Astrocyte of the hippocampus (primary cell): Measurements from ENCODE around the gene SYNE1.
A peak's percentile ranks its signal among the peaks of the same experiment; 100 is the strongest.

Experiments
- DNase-seq: peaks from one replicate; pipeline ENCODE4 v3.0.0; 2011; ENCODE audit warnings: low read depth, low spot score

SYNE1 gene

GRCh38 chr6:152184573-152184916, 452.6 kb downstream of the SYNE1 start:
- DNase-seq: no peak

- DNase-seq: no peak
These were observed 456.6 kb downstream of the SYNE1 start for GRCh38 chr6:152180601-152181000.

- no peak for DNase-seq
These were observed 460.9 kb downstream of the SYNE1 start for GRCh38 chr6:152176268-152176667.

GRCh38 chr6:152173957-152174356, 463.2 kb downstream of the SYNE1 start:
- DNase-seq: no peak

- no peak for DNase-seq
These were observed 463.8 kb downstream of the SYNE1 start for GRCh38 chr6:152173321-152173720.

- peak; percentile 91 for DNase-seq
These were observed 466.2 kb downstream of the SYNE1 start for GRCh38 chr6:152170702-152171667.

GRCh38 chr6:152170313-152170701, 466.9 kb downstream of the SYNE1 start:
- DNase-seq: no peak

GRCh38 chr6:152167641-152168603, 469.2 kb downstream of the SYNE1 start:
- no peak for DNase-seq

- no peak for DNase-seq
These were observed 470.3 kb downstream of the SYNE1 start for GRCh38 chr6:152166897-152167296.

- DNase-seq: no peak
These were observed 470.7 kb downstream of the SYNE1 start for GRCh38 chr6:152166497-152166896.

- no peak for DNase-seq
These were observed 472.2 kb downstream of the SYNE1 start for GRCh38 chr6:152164957-152165356.

- DNase-seq: peak; percentile 64
These were observed 475.7 kb downstream of the SYNE1 start for GRCh38 chr6:152161501-152161900.

- DNase-seq: no peak
These were observed 476.8 kb downstream of the SYNE1 start for GRCh38 chr6:152160346-152160745.

- DNase-seq: no peak
These were observed 481.4 kb downstream of the SYNE1 start for GRCh38 chr6:152155792-152156191.

GRCh38 chr6:152154559-152155356, 482.4 kb downstream of the SYNE1 start:
- no peak for DNase-seq

GRCh38 chr6:152151920-152152319, 485.2 kb downstream of the SYNE1 start:
- DNase-seq: no peak

GRCh38 chr6:152150196-152150595, 487.0 kb downstream of the SYNE1 start:
- no peak for DNase-seq

- no peak for DNase-seq
These were observed 488.8 kb downstream of the SYNE1 start for GRCh38 chr6:152148412-152148811.

GRCh38 chr6:152147269-152147668, 489.9 kb downstream of the SYNE1 start:
- DNase-seq: no peak

- DNase-seq: peak; percentile 68
These were observed 490.8 kb downstream of the SYNE1 start for GRCh38 chr6:152146385-152146784.

- DNase-seq: no peak
These were observed 493.8 kb downstream of the SYNE1 start for GRCh38 chr6:152143359-152143758.

GRCh38 chr6:152142105-152142504, 495.1 kb downstream of the SYNE1 start:
- no peak for DNase-seq
